Activated effector memory CD4-positive, alpha-beta T cell treated with anti-CD3 and anti-CD28 coated beads, Interleukin-2, amount 50 U/mL, for 16 hours (primary cell): ENCODE results near the gene DEF6.
"Not testable (repeated sequence)": the region's sequence is repeated elsewhere in the genome, so short reads cannot be mapped to it uniquely, and the experiment has no call there.

Experiments
- DNase-seq: peaks from one replicate; pipeline ENCODE4 v3.0.0-alpha.2; 2020

The DEF6 gene

DNA sequence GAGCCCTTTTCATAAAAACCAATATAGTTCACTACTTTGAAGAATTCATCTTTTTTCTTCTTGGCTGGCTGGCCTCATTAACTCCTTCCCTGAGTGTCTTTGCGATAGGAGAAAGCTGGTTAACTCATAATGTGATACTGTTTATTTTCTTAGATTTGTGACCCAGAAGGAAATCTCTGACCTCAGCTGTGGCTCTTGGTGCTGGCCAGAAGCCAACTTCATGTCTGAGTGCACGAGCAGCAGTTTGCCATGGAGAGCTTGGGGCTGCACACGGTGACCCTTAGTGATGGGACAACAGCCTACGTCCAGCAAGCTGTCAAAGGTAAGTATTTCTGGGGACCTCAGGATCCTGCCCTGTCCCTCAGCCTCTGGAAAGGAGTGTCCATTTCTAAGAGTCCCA lies 16.7 kb upstream of the DEF6 start:
- no peak for DNase-seq

DNA sequence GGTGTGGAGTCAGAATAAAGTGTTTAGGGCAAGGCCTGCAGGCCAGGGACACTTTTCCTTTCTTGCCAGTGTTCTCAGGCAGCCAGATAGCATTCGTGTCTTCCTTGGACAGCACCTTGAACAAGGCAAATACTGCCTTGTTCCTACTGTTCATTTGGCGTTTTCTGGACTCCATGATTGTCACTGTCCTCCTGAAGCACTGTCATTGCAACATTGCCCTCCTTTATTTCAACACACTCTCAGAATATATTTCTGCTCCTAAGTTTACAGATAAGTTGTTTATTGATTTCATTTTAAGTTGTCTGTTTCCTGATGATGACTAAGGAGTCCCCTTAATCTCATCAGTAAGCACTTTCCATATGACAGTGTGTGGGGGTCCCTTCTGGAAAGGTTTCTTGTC lies 15.1 kb upstream of the DEF6 start:
- DNase-seq, result no peak

DNA sequence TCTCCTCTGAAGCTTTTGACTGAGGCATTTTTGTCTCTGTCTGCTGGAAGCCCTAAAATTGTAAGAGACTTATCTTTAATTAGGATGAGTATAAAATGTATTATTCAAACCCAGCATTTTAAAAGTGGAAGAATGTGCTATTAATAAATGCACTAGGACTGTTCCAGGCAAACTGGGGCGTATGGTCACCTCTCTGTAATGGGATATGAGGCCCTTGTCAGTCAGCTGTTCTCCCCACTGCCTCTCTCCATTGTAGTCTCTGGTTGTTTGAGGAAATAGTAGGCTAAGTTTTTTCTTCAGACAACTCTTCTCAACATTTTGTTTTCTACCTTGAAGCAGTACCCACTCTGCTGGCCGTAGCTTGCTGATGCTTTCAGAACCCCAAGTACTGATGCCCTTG lies 14.3 kb upstream of the DEF6 start:
- no peak for DNase-seq

DNA sequence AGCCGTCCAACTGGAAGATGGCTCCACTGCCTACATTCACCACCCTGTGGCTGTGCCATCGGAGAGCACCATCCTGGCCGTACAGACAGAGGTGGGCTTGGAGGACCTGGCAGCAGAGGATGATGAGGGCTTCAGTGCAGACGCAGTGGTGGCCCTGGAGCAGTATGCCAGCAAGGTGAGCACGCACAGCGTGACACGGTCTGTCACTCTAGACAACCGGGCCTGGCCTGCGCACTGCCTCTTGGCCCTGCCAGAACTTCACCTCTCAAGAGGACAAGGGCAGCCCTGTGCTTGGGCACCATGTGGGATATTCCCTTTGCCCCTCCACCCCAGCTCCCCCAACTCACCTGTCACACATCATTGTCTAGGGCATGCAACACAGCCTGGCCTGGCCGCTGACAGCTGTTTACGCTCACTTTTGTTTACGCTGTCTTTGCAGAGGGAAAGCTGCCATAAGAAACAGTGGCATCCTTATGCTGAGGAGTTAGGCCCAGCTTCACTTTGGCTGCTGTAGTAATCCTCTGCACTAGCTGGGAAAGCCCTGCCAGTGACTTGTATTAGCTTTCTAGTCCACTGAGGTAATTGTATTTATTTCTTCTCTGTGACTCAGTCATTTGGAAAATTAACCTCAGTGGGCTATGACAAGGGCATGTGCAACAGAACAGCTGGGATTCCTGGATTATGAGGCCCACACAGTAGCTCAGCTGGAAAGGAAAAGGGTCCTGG lies 9.8 kb upstream of the DEF6 start:
- no peak for DNase-seq

DNA sequence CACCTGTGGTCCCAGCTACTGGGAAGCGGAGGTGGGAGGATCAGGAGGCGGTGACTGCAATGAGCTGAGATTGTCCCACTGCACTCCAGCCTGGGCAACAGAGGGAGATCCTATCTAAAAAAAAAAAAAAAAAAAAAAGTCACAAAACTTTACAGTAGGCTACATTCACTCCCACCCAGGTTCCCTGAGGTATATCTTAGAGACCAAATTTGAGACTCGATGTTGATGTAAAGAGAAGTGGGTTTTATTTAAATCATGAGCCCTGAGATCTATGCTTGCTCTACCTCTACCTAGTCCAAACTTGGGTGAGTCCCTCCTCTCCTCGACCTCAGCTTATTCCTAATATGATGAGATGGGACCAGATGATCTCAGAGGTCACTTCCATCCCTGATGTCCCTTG lies 8.8 kb upstream of the DEF6 start:
- no peak for DNase-seq

DNA sequence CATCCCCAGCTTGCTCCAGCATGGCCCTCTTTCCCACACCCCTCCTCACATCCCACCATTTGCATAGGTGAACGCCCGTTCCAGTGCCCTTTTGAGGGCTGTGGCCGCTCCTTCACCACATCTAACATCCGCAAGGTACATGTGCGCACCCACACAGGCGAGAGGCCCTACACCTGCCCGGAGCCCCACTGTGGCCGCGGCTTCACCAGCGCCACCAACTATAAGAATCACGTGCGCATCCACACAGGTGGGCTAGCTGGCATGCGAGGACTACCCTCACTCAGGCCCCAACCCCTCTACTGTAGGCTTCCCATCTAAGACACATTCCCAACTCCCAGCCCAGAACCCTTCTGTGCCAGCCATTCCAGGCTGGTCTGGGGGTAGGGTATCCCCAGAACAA lies 6.1 kb upstream of the DEF6 start:
- DNase-seq, result no peak

DNA sequence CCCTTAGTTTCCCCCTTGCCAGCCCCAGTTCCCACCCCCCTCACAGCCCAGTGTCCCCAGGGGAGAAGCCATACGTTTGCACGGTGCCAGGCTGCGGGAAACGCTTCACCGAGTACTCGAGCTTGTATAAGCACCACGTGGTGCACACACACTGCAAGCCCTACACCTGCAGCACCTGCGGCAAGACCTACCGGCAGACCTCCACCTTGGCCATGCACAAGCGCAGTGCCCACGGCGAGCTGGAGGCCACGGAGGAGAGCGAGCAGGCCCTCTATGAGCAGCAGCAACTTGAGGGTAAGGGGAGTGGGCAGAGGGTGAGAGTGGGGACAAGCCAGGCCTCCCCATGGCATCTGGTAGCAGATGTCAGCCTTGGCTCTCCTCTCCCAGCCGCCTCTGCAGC lies 5.1 kb upstream of the DEF6 start:
- no peak for DNase-seq

DNA sequence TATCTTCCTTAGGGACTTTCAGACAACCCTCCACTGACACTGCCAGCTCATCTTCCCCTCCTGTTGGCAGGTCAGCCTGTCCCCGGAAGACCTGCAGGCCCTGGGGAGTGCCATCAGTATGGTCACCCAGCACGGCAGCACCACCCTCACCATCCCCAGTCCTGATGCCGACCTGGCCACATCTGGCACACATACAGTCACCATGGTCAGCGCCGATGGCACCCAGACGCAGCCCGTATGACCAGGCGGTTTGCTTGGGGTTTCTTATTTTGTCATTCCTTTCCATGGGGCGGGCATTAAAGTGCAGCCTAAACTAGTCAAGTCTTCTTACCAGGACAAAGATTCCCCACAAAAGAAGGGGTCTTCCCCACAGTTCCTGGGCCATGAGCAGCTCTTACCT lies 3.9 kb upstream of the DEF6 start:
- DNase-seq, result no peak

DNA sequence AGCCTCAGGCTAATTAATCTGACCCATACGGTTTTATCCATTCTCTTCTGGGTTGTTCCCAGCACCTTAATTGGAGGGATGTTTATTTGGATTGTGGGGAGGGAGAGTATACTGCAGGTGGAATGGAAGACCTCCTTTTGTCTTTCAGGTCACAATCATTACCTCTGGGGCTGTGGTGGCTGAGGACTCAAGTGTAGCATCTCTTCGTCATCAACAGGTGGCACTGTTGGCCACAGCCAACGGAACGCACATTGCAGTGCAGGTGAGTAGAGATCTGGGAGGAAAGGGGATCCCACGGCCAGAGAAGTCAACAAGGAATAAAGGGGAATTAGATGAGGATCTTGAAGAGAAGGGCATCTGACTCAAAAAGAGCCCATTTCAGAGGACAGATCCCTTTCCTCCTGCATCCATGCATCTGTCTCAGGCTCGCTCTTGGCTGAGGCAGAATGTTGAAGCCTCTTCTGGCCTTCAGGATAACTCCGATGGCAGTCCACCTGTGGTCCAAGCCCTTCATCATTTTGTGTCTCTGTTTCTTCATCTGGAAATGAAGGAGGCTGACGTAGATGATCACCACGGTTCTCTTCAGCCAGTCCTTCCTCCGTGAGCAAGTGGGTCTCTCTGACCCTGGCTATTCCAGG lies 3.2 kb upstream of the DEF6 start:
- peak; percentile 80 for DNase-seq

DNA sequence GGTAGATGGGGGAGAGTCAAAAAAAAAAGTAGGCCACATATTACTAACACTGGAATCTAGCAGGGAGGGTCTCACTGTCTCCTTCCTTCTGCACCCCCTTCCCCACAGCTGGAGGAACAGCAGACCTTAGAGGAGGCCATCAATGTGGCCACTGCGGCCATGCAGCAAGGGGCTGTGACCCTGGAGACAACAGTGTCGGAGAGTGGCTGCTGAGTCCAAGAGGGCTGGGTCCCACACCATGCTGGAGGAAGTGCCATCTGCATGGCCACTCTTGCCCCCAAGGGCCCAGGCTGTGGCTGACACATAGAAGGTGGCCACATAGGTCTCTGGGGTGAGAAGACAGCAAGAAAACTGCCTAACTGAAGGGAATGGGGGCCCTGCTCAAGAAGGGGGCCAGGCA lies 2.6 kb upstream of the DEF6 start:
- no peak for DNase-seq

DNA sequence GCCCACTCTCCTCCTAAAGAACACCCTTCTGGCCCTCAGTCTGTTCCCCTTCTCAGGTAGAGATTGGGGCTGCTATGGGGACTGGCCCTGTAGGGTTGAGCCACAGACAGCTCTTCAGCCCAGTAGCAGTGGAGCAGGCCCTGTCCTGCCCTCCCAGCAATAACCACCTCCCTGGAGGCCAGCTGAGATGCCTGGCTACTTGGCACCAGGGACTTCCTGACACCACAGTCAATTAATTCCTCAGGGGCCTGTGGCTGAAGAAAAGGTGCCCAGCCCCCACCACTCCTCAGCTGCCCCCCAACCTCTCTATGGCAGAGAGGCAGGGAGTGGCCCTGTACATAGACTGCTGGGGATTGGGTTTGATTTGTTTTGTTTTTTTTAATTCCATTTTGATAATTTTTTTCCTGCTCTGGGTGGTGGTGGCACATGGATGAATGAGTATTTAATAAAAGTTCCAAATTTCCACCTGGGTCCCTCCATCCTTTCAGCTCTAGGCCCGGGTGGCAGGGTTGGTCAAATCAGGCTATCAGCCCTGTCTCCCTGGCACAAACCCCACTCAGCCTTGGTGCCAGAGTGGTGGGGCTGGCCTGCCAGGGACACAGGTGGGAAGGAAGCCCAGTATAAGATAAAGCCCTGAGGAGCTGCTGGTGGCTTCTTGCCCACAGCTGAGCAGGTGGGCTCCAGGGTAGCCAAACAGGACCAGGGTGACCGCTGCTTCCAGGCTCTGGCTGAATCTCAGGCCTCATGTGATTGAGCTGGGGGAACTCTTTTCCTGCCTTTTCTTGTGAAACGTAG lies 1.9 kb upstream of the DEF6 start:
- DNase-seq, result no peak

DNA sequence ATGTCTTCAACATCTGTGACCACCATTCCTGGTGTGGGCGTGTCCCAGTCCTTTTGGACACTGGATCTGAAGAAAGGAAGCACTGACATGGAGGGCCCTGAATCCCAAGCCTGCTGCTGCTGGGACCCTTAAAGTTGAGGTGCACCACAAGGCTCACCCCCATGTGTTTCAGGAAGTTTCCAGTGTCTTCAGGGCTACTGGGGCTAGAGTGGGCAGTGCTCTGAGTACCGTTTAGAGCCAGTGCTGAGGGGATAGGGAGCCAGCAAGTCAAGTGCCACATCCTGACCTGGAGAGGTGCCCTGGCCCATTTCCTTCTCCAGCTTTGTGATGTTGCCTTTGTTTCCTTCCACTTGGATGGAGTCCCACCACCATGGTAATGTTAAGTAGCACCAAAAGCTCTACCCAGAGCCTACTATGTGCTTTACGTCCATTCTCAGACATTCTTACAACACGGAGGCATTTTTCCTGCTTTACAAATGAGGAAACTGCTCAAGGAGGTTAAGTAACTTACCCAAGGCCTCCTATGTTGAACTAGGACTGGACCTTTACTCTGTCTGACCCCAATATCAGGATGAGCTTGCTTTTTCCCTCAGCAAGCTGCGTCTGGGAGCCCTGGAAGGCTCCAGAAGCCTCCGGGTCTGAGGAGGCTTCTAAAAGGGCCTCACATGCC lies 552 bp upstream of the DEF6 start:
- DNase-seq, result no peak

DNA sequence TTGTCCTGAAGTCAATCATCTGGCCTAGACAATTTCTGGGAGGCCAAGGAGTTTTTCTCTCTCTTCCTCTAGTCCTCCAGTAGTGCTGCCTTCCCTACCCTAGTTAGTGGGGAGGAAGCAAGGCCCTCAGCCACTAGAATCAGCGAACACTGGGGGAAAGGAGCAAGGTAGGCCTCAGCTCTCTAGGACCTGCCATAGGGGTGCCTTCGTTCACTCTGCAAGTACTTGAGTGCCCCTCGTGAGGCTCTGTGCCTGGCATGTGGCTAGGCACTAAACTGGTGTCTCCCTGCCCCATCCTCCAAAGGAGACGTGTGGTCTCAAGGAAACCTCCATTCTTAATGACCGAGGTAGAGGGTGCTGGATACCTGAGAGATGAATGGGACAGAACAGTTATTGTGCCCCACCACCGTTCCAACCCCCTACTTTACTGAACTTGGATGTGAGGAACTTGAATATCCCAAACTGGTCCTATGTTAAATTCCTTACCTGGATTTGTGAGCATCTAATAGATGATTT lies 1.1 kb downstream of the DEF6 start:
- no peak for DNase-seq

DNA sequence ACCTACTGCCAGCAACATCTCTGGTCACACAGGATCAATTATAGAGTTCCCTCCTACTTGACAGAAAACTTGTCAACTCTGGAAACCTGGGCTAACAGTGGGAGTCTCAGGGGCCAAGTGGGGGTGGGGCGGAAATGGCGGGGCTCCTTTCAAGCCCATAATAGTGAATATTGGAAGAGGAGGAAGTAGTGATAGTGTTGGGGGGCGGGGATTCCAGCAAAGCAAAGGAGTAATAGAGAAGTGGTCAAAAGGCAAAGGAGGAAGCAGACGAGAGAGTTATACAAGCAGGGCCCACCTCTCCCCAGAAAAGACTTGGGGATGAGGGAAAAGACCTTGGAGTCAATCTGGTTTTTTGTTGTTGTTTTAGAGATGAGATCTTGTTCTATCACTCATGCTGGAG lies 2.1 kb downstream of the DEF6 start:
- DNase-seq, result peak; percentile 70

DNA sequence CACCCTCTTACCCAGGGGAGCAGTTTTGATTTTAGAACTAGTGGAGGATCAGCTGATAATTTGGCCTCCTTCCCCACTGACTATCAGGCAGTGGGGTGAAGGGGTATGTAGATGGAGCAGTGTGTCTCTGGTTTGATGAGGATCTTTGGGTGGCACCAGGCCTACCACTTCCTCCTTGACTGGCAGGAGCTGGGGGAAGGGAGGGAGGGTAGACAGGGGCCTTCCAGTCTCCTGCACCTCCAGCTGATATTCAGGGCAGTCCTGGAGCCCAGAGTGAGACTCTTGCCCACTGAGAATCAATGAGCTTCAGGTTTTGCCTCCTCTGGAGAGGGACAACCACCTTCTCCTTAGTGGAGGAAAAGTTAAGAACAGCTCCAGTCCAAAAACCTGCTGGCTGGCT lies 3.2 kb downstream of the DEF6 start:
- DNase-seq, result peak; percentile 78

DNA sequence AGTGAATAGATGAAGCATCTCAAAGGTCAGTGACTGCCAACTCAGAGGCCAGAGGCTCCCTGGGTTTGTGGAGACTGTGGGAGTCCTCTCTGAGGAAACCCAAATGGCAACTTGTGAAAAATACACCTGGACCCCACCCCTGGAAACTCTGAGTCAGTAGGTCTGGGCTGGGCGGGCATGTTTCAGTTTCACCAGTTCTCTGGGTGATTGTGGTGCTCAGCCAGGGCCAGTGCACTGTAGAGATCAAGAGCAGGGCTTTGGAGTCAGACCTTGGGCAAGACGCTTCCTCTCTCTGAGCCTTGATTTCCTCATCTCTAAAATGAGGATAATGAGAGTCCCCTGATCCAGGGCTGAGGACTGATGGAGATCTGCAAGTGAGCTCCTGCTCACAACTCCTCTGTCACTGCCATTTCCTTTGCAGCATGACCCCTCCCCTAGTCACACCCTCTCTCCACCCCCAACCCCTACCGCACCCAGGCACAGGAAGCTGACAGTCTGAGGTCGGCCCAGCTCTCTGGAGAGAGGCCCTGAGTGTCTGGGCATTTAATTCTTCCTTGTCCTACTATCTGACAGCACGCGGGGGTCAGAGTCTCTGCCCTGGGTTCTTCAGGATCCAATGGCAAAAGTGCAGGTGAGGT lies 5.1 kb downstream of the DEF6 start:
- DNase-seq, result peak; percentile 94

DNA sequence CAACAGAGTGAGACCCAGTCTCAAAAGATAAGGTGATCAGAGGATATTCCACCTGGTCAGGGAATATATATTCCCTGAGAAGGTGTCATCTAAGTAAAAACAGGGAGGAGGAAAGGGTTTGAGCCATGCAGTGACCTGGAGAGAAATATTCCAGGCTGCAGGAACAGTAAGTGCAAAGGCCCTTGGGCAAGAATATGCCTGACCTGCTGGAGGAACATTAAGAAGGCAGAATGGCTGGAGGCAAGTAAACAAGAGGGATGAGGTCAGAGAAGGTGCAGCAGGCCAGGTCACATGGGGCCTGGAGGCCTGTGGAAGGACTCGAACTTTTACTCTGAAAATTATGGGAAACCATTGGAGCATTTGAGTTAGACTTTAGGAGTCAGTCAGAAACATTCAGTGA lies 6.7 kb downstream of the DEF6 start:
- DNase-seq, result no peak

DNA sequence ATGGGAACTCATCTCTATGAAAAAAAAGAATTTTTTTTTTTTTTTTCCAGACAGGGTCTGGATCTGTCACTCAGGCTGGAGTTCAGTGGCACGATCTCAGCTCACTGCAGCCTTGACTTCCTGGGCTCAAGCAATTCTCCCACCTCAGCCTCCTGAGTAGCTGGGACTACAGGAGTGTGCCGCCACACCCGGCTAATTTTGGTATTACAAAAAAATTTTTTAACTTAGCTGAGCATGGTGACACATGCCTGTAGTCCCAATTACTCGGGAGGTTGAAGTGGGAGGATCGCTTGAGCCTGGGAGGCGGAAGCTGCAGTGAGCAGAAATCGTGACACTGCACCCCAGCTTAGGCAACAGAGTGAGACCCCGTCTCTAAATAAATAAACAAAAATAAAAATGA lies 7.5 kb downstream of the DEF6 start:
- DNase-seq, result peak; percentile 70

DNA sequence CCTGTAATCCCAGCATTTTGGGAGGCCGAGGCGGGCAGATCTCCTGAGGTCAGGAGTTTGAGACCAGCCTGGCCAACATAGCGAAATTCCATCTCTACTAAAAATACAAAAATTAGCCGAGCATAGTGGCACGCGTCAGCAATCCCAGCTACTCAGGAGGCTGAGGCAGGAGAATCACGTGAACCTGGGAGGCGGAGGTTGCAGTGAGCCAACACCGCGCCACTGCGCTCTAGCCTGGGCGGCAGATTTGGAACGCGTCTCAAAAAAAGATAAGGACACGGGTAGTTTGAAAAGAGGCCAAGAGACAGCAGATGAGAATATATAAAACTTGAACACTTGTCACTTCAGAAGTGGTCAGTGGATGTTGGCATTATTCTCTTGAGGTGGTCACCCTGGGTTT lies 9.5 kb downstream of the DEF6 start:
- not testable (repeated sequence) for DNase-seq

DNA sequence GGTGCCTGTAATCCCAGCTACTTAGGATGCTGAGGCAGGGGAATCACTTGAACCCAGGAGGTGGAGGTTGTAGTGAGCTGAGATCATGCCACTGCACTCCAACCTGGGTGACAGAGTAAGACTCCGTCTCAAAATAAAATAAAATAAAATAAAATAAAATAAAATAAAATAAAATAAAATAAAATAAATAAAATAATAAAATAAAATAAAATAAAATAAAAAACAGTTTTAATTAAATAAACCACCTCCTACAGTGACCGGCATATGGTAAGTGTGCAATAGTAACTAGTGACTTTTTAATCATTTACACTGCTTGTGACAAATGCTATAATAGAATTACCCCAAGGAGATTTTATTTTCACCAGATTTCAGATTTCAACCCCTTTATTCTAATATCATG lies 10.9 kb downstream of the DEF6 start:
- not testable (repeated sequence) for DNase-seq

DNA sequence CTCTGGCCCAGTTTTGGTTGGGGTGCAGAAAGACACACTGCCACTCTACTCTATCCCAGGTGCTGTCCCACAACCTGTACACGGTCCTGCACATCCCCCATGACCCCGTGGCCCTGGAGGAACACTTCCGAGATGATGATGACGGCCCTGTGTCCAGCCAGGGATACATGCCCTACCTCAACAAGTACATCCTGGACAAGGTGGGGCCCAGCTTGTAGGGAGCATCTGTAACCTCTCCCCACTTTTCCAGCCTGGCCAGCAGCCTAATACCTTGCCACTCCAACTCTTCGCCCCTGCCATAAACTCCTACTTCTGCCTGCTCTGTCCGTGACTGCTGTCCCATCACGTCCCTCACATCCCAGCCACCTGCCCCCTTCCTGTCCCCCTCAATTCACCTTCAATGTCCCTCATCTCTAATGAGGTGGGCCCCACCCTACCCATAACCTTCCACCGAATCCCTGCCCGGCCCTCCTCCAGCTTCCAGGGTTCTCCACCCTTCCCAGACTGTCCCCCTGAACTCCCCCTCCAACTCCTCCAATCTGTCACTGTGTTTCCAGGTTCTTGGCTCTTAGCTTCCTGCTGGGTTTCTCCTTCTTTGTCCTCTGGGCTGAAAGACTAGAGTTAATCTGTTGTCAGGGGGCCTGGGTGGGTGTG lies 12.1 kb downstream of the DEF6 start:
- DNase-seq, result no peak

DNA sequence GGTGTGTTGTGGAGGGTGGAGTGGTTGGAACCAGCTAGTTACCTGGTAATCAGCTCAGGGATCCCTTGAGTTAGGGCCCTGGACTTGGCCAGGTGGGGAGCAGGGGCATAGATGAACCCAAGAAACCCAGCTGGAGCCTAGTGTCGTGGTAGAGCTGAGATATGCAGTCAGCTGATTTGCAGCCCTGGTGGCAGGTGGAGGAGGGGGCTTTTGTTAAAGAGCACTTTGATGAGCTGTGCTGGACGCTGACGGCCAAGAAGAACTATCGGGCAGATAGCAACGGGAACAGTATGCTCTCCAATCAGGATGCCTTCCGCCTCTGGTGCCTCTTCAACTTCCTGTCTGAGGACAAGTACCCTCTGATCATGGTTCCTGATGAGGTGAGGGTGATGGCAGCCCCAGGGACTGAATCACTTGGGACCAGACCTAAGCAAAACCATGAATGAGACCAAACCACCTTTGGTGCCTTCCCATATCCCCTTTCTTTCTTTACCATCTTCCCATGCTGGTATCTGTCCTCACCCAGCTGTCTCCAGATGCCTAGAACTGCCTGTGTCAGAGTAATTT lies 12.7 kb downstream of the DEF6 start:
- no peak for DNase-seq
